CD4-positive, alpha-beta T cell treated with Interleukin-17A for 4 hours (primary cell): ENCODE results near the gene UPB1.
"Not testable (repeated sequence)": the region's sequence is repeated elsewhere in the genome, so short reads cannot be mapped to it uniquely, and the experiment has no call there.

ENCODE experiments used
- DNase-seq: peaks from one replicate; pipeline ENCODE4 v3.0.0-alpha.2; 2020; ENCODE audit warnings: mixed read lengths

UPB1 gene

GRCh38 chr22:24504956-24505736 is 10.0 kb downstream of the UPB1 start:
- no peak for DNase-seq

- DNase-seq, result no peak
These were observed 11.8 kb downstream of the UPB1 start for GRCh38 chr22:24506802-24507438.

- no peak for DNase-seq
These were observed 12.6 kb downstream of the UPB1 start for GRCh38 chr22:24507716-24508115.

GRCh38 chr22:24510637-24511625 is 15.8 kb downstream of the UPB1 start:
- DNase-seq, result no peak

- no peak for DNase-seq
These were observed 16.9 kb downstream of the UPB1 start for GRCh38 chr22:24512043-24512442.

GRCh38 chr22:24513378-24514240 is 18.5 kb downstream of the UPB1 start:
- DNase-seq, result no peak

- no peak for DNase-seq
These were observed 19.3 kb downstream of the UPB1 start for GRCh38 chr22:24514241-24515026.

- no peak for DNase-seq
These were observed 19.9 kb downstream of the UPB1 start for GRCh38 chr22:24515027-24515338.

- no peak for DNase-seq
These were observed 21.2 kb downstream of the UPB1 start for GRCh38 chr22:24516301-24516737.

- DNase-seq, result no peak
These were observed 22.3 kb downstream of the UPB1 start for GRCh38 chr22:24517446-24517845.

- no peak for DNase-seq
These were observed 23.1 kb downstream of the UPB1 start for GRCh38 chr22:24518228-24518627.

- no peak for DNase-seq
These were observed 23.8 kb downstream of the UPB1 start for GRCh38 chr22:24518771-24519485.

- DNase-seq, result no peak
These were observed 24.4 kb downstream of the UPB1 start for GRCh38 chr22:24519496-24519895.

- peak; percentile 42 for DNase-seq
These were observed 26.7 kb downstream of the UPB1 start for GRCh38 chr22:24521791-24522245.

- no peak for DNase-seq
These were observed 28.7 kb downstream of the UPB1 start for GRCh38 chr22:24523873-24524272.

- peak; percentile 80 for DNase-seq
These were observed 30.4 kb downstream of the UPB1 start for GRCh38 chr22:24525416-24526037.

- no peak for DNase-seq
These were observed 31.1 kb downstream of the UPB1 start for GRCh38 chr22:24526191-24526590.

- DNase-seq, result no peak
These were observed 34.8 kb downstream of the UPB1 start for GRCh38 chr22:24529898-24530297.

- DNase-seq, result not testable (repeated sequence)
These were observed 35.8 kb downstream of the UPB1 start for GRCh38 chr22:24530968-24531367.

- no peak for DNase-seq
These were observed 36.9 kb downstream of the UPB1 start for GRCh38 chr22:24532075-24532474.
